Muscle of leg (tissue), 11 donors: ENCODE data around the gene PCSK6. TPM values are rescaled to one million over a fixed set of nuclear protein-coding genes. Genes with fewer than 3 reads are reported as not detected.
A peak's percentile ranks its signal among the peaks of the same experiment; 100 is the strongest.
"Not testable (repeated sequence)": the region's sequence is repeated elsewhere in the genome, so short reads cannot be mapped to it uniquely, and the experiment has no call there.

Experiments
- DNase-seq: peaks from one replicate; pipeline ENCODE4 v3.0.0; 2013
- H3K27ac ChIP-seq: one replicate; pipeline ENCODE4 v1.5.1; 2013; ENCODE audit warnings: mild to moderate bottlenecking, low read length, control low read depth
- H3K27me3 ChIP-seq: one replicate; pipeline ENCODE4 v1.6.1; 2013; ENCODE audit warnings: low read length; ENCODE audit not compliant: control insufficient read depth, insufficient read depth
- H3K36me3 ChIP-seq: one replicate; pipeline ENCODE4 v1.6.1; 2013; ENCODE audit warnings: low read length; ENCODE audit not compliant: control insufficient read depth, insufficient read depth
- H3K4me1 ChIP-seq: one replicate; pipeline ENCODE4 v1.6.1; 2013; ENCODE audit warnings: low read length; ENCODE audit not compliant: control insufficient read depth, insufficient read depth
- H3K4me3 ChIP-seq: one replicate; pipeline ENCODE4 v1.5.1; 2013; ENCODE audit warnings: low read length, control low read depth
- H3K9me3 ChIP-seq: replicated peaks from 2 replicates; pipeline ENCODE4 v1.6.1; 2013; ENCODE audit warnings: low read depth, low read length; ENCODE audit not compliant: control insufficient read depth
- WGBS: methylation state at CpG from one replicate; pipeline ENCODE4 v1.1.5; 2013; ENCODE audit warnings: missing lambda C conversion rate; ENCODE audit not compliant: insufficient coverage; 5-methylcytosine and 5-hydroxymethylcytosine counted together
- polyA plus RNA-seq, 8 donors: library from polyadenylated mRNA; unstranded; fragments of 120-200 nt; gene quantifications; one replicate each; pipeline versions ENCODE4 v1.2.1 to v1.2.3, GENCODE V29; 2013; ENCODE audit warnings: inconsistent platforms in 1 of 8, low replicate concordance in 1 of 8; ENCODE audit not compliant: insufficient read length in 8 of 8, insufficient read depth in 1 of 8
- total RNA-seq: library from RNA; stranded (reverse); fragments of 120-200 nt; gene quantifications from one replicate; pipeline ENCODE4 v1.2.4, GENCODE V29; 2013

The PCSK6 gene
- total and polyA plus RNA-seq, 9 donors, result 6.2 to 14.1 (median 9.5) TPM

DNA sequence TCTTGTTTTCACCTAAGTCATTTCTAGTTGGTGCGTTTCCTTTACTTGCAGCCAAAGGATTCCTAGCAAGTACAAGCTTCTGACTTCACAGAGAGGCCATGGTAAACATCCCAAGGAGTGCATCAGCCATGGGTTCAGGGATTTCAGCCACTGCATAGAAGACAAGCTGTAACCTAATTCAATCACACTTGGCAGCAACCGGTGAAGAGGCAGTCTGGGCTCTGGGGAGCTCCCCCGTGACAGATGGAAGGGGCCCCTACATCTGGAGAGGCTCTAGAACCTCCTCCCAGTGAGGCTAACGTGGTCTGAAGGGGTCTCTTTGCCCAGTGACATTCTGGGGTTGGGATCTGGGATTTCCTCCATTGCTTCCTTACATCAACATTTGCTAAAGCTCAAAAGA lies 186.1 kb downstream of the PCSK6 start:
- no peak overlapping the region for H3K4me3 ChIP-seq
- WGBS, result 57% methylated on average over 1 of the region's 4 CpGs

DNA sequence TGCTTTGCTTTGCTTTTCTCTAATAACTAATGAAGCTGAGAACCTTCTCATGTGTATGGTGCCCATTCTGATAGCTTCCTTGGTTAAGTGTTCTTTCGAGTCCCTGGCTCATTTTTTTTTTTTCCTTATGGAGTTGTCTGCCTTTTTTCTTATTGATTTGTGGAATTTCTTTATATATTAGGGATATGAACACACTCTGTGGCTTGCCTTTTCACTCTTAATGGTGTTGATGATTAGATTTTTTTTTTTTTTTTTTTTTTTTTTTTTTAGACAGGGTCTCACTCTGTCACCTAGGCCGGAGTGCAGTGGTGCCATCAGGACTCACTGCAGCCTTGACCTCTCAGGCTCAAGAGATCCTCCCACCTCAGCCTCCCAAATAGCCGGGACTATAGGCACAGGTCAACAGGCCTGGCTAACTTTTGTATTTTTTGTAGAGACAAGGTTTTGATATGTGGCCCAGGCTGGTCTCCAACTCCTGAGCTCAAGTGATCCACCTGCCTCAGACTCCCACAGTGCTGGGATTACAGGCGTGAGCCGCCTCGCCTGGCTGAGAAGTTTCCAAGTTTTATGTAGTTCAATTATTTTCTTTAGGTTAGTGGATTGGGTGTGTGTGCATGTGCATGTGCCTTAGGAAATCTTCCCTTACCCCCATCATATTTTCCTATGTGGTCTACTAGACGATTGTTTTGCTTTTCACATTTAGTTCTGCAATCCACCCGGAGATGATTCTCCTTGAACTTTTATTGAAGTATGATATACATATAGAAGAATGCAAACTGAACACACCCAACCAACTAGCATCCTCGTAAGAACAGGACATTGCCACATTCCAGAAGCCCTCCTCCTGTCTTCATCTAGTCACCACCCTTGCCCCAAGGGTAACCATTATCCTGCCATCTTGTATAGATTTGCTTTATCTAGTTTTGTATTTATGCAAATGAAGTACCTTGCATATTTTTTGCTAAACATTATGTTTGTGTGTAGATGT lies 192.8 kb downstream of the PCSK6 start:
- Histone ChIP-seq H3K4me1 (peaks cover 12% of the 10 kb centered on the region), H3K4me3 (no peak overlapping the region), H3K9me3 (no peaks in the 10 kb centered on the region), H3K27me3 (no peaks in the 10 kb centered on the region), H3K27ac (peak overlapping the region; percentile 10), H3K36me3 (peaks cover 4% of the 10 kb centered on the region)
- WGBS, result no CpG with 5 or more reads among the region's 9 CpGs
- no peak for DNase-seq

More for the DNA sequence above, 186.1 kb downstream of the PCSK6 start:
- no peak overlapping the region for H3K27ac ChIP-seq
- DNase-seq, result no peak
- no peaks in the 10 kb centered on the region for H3K36me3 ChIP-seq
- no peaks in the 10 kb centered on the region for H3K4me1 ChIP-seq
- no peaks in the 10 kb centered on the region for H3K27me3 ChIP-seq
- no peaks in the 10 kb centered on the region for H3K9me3 ChIP-seq

DNA sequence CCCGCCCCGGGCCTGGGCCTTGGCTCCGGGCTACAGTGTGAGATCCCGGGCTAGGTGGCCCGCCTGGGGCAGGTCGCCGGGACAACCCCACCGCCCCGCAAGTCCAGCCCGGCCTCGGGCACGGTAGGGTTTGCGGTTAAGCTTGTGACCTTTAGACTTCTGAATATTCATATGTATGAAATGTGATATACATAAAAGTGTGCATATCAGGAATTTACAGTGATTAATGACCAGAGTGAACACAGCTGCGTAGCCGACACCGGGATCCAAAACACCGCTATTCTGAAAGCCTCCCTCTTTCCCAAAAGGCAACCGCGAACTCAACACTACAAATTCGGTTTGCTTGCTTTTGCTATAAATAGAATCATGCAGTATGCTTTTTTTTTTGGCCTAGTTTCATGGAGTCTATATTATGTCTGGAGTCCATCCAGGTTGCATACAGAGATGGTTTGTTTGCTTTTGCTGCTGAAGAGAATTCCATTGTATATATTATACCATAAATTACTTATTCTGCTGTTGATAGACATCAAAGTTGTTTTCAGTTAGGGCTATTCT lies 193.8 kb downstream of the PCSK6 start:
- no peaks in the 10 kb centered on the region for H3K27me3 ChIP-seq
- WGBS, result 0% methylated on average over 9 of the region's 20 CpGs
- H3K4me3 ChIP-seq, result peak overlapping the region; percentile 91
- H3K27ac ChIP-seq, result peak overlapping the region; percentile 96
- H3K36me3 ChIP-seq, result peaks cover 6% of the 10 kb centered on the region
- H3K9me3 ChIP-seq, result no peaks in the 10 kb centered on the region
- H3K4me1 ChIP-seq, result peaks cover 12% of the 10 kb centered on the region
- peak; percentile 54 for DNase-seq

DNA sequence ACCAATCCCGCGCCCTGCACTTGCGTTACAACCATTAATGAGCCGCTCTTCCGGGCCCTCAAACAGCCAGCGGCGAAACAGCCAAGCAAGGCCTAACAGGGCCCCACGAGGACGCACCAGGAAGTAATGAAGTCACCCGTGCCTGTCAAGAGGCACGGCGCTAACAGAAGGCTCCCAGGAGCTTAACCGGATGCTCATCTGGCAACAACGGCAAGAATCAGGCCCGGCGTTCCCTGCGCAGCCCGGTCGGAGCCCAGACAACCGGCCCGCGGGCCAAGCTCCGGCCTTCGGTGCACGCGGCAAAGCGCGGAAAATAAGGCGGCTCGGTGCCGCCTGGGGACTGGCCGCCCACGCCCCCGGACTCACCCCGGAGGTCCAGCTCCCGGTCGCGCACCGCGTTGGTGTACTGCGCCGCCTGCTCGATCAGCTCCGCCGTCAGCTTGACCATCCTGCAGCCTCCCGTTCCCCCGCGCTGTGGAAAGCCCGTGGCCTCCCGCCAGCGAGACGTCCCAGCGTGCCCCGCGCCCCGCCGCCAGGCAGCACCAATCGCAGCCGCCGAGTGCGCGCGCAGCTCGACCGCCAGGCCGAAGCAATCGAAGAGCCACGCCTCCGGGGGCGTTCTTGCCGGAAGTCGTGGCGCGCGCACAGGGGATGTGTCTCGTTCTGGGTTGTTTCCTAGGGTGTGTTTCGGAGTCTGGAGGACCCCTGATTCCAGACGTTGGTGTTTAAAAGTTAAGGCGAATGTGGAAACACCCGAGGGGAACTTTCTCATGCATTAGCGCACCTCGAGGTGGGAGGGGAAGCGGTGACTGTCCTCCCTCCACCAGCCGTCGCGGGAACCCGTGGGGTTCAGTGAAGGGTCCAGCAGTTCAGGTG lies 194.5 kb downstream of the PCSK6 start, which contains the start of gene SNRPA1:
SNRPA1 (minus strand) TSS at position 518 of the 876 bp plus-strand sequence; CDS start at position 448, 70 bp downstream.
- WGBS, result under 1% methylated on average over 87 of the region's 87 CpGs
- H3K4me3 ChIP-seq, result peak within 1 kb of the TSS; percentile 91
- H3K27ac ChIP-seq, result peak within 1 kb of the TSS; percentile 96
- H3K4me1 ChIP-seq, result peaks cover 12% of the 10 kb centered on the region
- peak; percentile 99 for DNase-seq
- no peaks in the 10 kb centered on the region for H3K9me3 ChIP-seq
- H3K36me3 ChIP-seq, result peaks cover 8% of the 10 kb centered on the region
- no peaks in the 10 kb centered on the region for H3K27me3 ChIP-seq

DNA sequence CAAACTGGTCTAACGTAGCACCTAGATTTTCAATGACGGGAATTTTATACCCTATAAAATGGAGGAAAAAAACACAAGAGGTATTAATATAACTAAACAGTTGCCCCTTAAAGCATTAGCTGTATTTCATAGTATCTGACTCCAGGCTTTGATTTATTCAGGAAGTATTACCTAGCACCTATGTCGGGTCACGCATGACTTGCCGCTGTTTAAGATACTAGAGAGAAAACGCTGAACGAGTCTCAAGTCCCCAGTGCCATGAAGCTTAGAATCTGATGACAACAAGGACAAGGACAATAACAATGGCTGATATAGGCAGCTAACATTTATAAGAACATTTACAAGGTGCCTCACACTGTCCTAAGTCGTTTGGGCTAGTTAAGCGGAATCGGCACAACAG lies 196.4 kb downstream of the PCSK6 start:
- no peak overlapping the region for H3K4me3 ChIP-seq
- peaks cover 12% of the 10 kb centered on the region for H3K4me1 ChIP-seq
- no peaks in the 10 kb centered on the region for H3K27me3 ChIP-seq
- H3K36me3 ChIP-seq, result peaks cover 14% of the 10 kb centered on the region
- 66% methylated on average over 7 of the region's 10 CpGs for WGBS
- H3K27ac ChIP-seq, result no peak overlapping the region
- no peak for DNase-seq
- no peaks in the 10 kb centered on the region for H3K9me3 ChIP-seq

DNA sequence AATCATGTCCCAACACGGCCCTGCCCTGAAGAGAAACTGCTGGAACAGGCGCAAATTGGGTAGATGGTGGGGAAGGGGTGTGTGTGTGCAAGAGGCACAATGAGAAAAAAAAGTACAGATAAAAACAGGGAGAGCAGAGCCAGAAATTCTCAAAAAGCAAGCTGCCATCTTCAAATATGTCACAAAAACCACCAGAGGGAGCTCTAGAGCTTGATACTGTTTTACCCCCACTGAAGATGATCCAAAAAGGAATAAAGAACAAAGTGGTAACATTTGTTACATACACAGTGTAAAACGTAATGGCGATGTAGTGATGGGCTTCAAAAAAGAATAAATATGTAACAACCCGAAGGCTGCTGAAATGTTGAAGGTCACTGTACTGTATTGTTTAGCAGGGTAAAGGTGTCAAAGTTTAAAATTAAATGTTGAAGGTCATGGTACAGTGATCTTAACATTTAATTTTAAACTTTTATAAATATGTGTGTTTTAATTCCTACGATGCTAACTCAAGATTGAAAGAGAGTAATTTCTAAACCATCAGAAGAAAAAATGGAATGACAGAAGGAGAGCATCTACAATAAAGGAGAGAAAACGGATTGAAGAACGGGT lies 200.5 kb downstream of the PCSK6 start:
- no peaks in the 10 kb centered on the region for H3K9me3 ChIP-seq
- peaks cover 41% of the 10 kb centered on the region for H3K36me3 ChIP-seq
- no peak overlapping the region for H3K4me3 ChIP-seq
- WGBS, result 100% methylated on average over 1 of the region's 8 CpGs
- H3K27me3 ChIP-seq, result no peaks in the 10 kb centered on the region
- no peak overlapping the region for H3K27ac ChIP-seq
- H3K4me1 ChIP-seq, result peaks cover 8% of the 10 kb centered on the region
- DNase-seq, result no peak

DNA sequence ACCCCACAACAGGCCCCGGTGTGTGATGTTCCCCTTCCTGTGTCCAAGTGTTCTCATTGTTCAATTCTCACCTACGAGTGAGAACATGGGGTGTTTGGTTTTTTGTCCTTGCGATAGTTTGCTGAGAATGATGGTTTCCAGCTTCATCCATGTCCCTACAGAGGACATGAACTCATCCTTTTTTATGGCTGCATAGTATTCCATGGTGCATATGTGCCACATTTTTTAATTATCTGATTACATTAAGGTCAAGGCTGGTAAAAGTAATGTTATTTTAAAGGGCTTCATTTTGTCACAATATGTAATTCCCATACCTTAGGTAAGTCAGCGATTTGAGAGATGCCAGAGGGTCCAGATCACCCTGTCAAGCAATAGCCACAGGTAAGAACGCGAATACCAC lies 202.2 kb downstream of the PCSK6 start:
- peaks cover 56% of the 10 kb centered on the region for H3K36me3 ChIP-seq
- not testable (repeated sequence) for H3K27ac ChIP-seq, H3K4me3 ChIP-seq, H3K4me1 ChIP-seq, H3K9me3 ChIP-seq, DNase-seq, H3K27me3 ChIP-seq
- WGBS, result no CpG with 5 or more reads among the region's 6 CpGs

DNA sequence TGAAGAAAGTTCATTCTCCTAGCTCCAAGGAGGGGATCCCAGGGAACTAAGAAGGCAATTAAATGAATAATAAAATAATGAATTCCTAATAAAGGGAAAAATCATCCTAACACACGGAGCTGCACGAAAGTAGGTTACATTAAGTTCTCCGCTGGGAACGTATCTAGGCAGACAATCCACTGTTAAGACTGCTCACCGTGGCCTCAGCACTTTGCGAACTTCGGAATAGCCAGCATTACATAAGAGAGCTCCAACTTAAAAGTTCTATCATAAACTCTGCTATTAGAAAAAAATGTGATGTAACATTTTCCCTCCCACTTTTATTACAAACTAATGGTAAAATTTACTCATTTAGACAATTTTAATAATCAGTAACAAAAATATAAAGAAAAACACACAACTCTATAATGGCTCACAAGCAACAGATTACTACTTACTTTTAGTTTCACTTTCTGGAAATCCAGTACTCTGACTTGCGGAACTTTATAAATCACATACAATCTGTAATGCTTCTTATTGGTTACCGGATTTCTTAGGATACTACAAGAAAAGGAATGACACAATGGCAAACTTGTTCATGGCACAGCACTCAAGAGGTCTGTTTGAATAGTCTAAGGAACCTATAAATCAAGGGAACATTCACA lies 202.9 kb downstream of the PCSK6 start:
- no CpG with 5 or more reads among the region's 9 CpGs for WGBS
- H3K36me3 ChIP-seq, result peaks cover 56% of the 10 kb centered on the region
- H3K27ac ChIP-seq, result no peak overlapping the region
- H3K27me3 ChIP-seq, result no peaks in the 10 kb centered on the region
- no peak overlapping the region for H3K4me3 ChIP-seq
- no peaks in the 10 kb centered on the region for H3K4me1 ChIP-seq
- no peak for DNase-seq
- no peaks in the 10 kb centered on the region for H3K9me3 ChIP-seq

DNA sequence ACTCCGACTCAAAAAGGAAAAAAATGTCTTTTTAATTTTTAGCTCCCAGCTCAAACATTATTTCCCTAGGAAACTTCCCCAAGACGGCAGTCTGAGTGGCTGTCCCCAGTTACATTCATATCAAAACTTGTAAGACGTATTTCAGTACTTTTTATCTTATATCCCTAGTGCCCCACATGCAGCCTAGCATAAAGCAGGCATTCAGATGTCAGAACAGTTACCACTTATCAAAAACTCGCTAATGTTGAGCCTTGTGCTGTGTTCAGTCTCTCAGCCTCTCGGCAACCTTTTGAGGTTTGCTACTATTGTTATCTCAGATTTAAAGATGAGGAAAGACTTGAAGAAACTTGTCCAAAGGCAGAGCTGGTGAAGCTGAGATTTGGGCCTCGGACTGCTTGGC lies 205.6 kb downstream of the PCSK6 start:
- Histone ChIP-seq H3K36me3 (peaks cover 66% of the 10 kb centered on the region), H3K27me3 (no peaks in the 10 kb centered on the region), H3K4me3 (no peak overlapping the region), H3K9me3 (no peaks in the 10 kb centered on the region), H3K4me1 (no peaks in the 10 kb centered on the region), H3K27ac (no peak overlapping the region)
- 87% methylated on average over 3 of the region's 6 CpGs for WGBS
- DNase-seq, result no peak
